ENCODE results near the gene L3MBTL4. TPM values are rescaled to one million over a fixed set of nuclear protein-coding genes. Genes with fewer than 3 reads are reported as not detected.

Gene L3MBTL4
- total RNA-seq, 1 experiment from 2014 or later, result not detected

DNA sequence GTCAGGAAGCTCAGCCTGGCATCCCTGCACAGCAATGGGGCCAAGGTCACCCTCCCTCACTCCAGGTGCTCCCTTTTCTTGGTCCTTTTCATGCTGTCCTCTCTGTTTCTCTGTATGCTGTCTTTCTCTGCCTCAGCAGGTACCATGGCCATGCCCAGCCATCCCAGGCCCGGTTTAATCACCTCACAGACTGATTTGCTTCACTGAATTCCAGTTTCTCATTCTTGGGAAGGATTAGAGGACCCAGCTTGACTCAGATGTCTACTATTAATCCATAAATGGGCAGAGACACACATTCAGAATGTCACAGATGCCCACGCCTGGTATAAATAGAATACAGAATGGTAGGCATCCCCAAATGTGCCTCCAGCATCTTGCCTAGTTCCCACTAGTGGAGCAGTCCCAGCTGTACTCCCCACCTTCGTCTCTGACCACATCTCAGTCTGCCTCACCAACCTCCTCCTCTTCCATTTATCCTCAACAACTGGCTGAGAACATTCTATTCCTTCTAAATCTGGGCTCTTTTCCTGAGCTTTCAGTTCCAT, 14.2 kb upstream of the L3MBTL4 start:
- CTCF ChIA-PET, result no interaction called here
- Histone ChIP-seq H2AFZ (ENCODE audit: low read depth, low read length, poor library complexity, severe bottlenecking) (no peak overlapping the region), H3K79me2 (ENCODE audit: insufficient read depth, low read length) (no peaks in the 10 kb centered on the region), H3K27me3 (ENCODE audit: insufficient read depth, low read length) (no peaks in the 10 kb centered on the region), H4K20me1 (ENCODE audit: insufficient read depth) (no peaks in the 10 kb centered on the region), H3K9ac (ENCODE audit: low read length) (no peak overlapping the region), H3K4me1 (ENCODE audit: control insufficient read depth in 1 of 2, insufficient read depth in 2 of 2, low read length in 2 of 2) (no peaks in the 10 kb centered on the region), H3K4me2 (ENCODE audit: low read length) (no peak overlapping the region), H3K9me3 (ENCODE audit: control insufficient read depth in 1 of 2, insufficient read depth in 1 of 2, low read depth in 1 of 2, low read length in 2 of 2) (peaks cover 0 to 12% of the 10 kb centered on the region in 2 experiments; a peak in 2 of 4 replicates), H3K9me2 (ENCODE audit: insufficient read depth) (no peaks in the 10 kb centered on the region), H3K4me3 (replicated peaks in 1 of 2; ENCODE audit: low read depth in 1 of 2, low read length in 2 of 2) (no peak overlapping the region), H3K27ac (ENCODE audit: low read depth, low read length) (no peak overlapping the region), H3K36me3 (ENCODE audit: control insufficient read depth in 1 of 2, insufficient read depth in 2 of 2, low read length in 2 of 2) (no peaks in the 10 kb centered on the region)
- TF ChIP-seq YY1 (IDR thresholded peaks at IDR 0.05; ENCODE audit: extremely low read depth, insufficient replicate concordance, low read depth, low read length) (no peak), JUND (IDR thresholded peaks at IDR 0.05) (no peak), FOSL1 (IDR thresholded peaks at IDR 0.05; ENCODE audit: low read depth) (no peak), CBX3 (IDR thresholded peaks at IDR 0.05; ENCODE audit: low read depth) (no peak), RAD21 (IDR thresholded peaks at IDR 0.05; ENCODE audit: low read depth) (no peak), EGR1 (IDR thresholded peaks at IDR 0.05; ENCODE audit: low read depth) (no peak), ZNF274 (IDR thresholded peaks at IDR 0.05; ENCODE audit: low read depth, low read length) (no peak), SRF (IDR thresholded peaks at IDR 0.05; ENCODE audit: low read depth) (no peak), CEBPB (IDR thresholded peaks at IDR 0.05; ENCODE audit: low read depth) (no peak), SIN3A (IDR thresholded peaks at IDR 0.05; ENCODE audit: low read depth) (no peak), ELF1 (IDR thresholded peaks at IDR 0.05; ENCODE audit: borderline replicate concordance, low read depth) (no peak), EZH2 (IDR thresholded peaks at IDR 0.05) (no peak), ZFX (IDR thresholded peaks at IDR 0.05) (no peak), POLR2A (IDR thresholded peaks at IDR 0.05; ENCODE audit: borderline replicate concordance, extremely low read depth, insufficient read depth, insufficient read length) (no peak)
- TF ChIP-seq, protein P1, sequence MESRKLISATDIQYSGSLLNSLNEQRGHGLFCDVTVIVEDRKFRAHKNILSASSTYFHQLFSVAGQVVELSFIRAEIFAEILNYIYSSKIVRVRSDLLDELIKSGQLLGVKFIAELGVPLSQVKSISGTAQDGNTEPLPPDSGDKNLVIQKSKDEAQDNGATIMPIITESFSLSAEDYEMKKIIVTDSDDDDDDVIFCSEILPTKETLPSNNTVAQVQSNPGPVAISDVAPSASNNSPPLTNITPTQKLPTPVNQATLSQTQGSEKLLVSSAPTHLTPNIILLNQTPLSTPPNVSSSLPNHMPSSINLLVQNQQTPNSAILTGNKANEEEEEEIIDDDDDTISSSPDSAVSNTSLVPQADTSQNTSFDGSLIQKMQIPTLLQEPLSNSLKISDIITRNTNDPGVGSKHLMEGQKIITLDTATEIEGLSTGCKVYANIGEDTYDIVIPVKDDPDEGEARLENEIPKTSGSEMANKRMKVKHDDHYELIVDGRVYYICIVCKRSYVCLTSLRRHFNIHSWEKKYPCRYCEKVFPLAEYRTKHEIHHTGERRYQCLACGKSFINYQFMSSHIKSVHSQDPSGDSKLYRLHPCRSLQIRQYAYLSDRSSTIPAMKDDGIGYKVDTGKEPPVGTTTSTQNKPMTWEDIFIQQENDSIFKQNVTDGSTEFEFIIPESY (IDR thresholded peaks at IDR 0.05; ENCODE audit: extremely low read depth, insufficient replicate concordance, low read length), result no peak
- TF ChIP-seq, protein P2, sequence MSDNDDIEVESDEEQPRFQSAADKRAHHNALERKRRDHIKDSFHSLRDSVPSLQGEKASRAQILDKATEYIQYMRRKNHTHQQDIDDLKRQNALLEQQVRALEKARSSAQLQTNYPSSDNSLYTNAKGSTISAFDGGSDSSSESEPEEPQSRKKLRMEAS (IDR thresholded peaks at IDR 0.05), result no peak
- DNase-seq (ENCODE audit: low read depth, low spot score) (no peak), ATAC-seq (no peak)
- BruUV-seq (replicated peaks), result no TSS peak
- POLR2A ChIA-PET, result no interaction called here
- intact Hi-C loops (cut with micrococcal nuclease), result no loop called here
- RAD21 ChIA-PET (ENCODE audit: low non-redundant PET in 1 of 2, low total read pairs in 2 of 2, uncharacterized antibody in 2 of 2, unreplicated experiment in 2 of 2), result no interaction called here
